ENCODE data around the gene KCNE2.
"Not testable (repeated sequence)": the region's sequence is repeated elsewhere in the genome, so short reads cannot be mapped to it uniquely, and the experiment has no call there.

The KCNE2 gene

DNA sequence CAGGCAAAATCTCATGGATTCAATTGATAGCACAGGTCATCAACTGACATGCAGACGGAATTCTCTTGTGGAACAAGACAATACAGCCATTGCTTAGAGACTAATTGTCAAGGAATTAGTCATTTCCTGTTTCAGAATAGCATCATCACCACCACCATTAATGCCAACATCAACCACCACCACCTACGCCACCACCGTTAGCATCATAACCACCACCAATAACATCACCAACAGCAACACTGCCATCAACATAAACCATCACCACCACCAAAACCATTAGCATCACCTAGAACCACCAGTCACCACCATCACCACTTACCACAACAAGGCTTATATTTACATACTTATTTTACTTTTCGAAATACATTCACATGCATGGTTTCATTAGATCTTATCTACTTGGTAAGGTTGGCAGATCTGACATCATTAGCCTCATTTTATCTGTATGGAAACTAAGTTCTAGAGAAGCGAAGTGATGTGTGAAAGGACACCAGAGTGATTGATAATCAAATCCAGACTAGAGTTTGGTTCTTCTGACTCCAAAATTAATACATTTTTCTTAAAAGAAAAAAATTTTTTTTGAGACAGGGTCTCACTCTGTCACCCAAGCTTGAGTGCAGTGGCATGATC lies 53.8 kb downstream of the KCNE2 start:
- DNase-seq = not testable (repeated sequence)
